K562 (cell line): ENCODE results near the gene RABGAP1L. TPM values are rescaled to one million over a fixed set of nuclear protein-coding genes. Genes with fewer than 3 reads are reported as not detected.

Experiments used
- CBFA2T3 ChIP-seq: fragments of 450-650 bp; IDR thresholded peaks from 2 replicates; pipeline ENCODE4 v1.6.1; 2017
- CBX2 ChIP-seq: fragments of 200-600 bp; sonication (generic); IDR thresholded peaks from one replicate; pipeline ENCODE4 v1.6.1; 2012; ENCODE audit warnings: mild to moderate bottlenecking, low read length, inconsistent platforms; ENCODE audit not compliant: insufficient read depth, poor library complexity, severe bottlenecking
- FOSL1 ChIP-seq: fragments of 200-800 bp; sonication (Bioruptor generic); conservative IDR thresholded peaks from 2 replicates; pipeline ENCODE4 v1.6.1; 2016; ENCODE audit warnings: missing genetic modification characterization, missing compliant biosample characterization
- MNT ChIP-seq, 2 experiments: fragments of 450-650 bp; conservative IDR thresholded peaks; 2 replicates each; pipeline ENCODE4 v1.6.1; 2017; ENCODE audit warnings: mild to moderate bottlenecking in 2 of 2, moderate library complexity in 2 of 2
- NCOA6 ChIP-seq: fragments of 450-650 bp; IDR thresholded peaks from 2 replicates; pipeline ENCODE4 v1.6.1; 2017; ENCODE audit warnings: mild to moderate bottlenecking
- NR1H2 ChIP-seq: sonication (generic); formaldehyde crosslinking; IDR thresholded peaks from 2 replicates; pipeline ENCODE4 v1.4.0; 2020; ENCODE audit warnings: mild to moderate bottlenecking, missing genetic modification reagents
- PHB2 ChIP-seq: fragments of 450-650 bp; IDR thresholded peaks from 2 replicates; pipeline ENCODE4 v1.6.1; 2017; ENCODE audit warnings: low read depth
- RCOR1 ChIP-seq, 2 experiments: IDR thresholded peaks; 2 replicates each; pipeline ENCODE4 v1.6.1; 2012; ENCODE audit warnings: low read depth in 2 of 2, low read length in 2 of 2, borderline replicate concordance in 1 of 2, improper control_type of control experiment in 1 of 2
- SAFB ChIP-seq: fragments of 200-400 bp; formaldehyde crosslinking; IDR thresholded peaks from 2 replicates; pipeline ENCODE4 v1.6.1; 2017; ENCODE audit warnings: low read depth, low read length, borderline replicate concordance
- STAT6 ChIP-seq: sonication (generic); formaldehyde crosslinking; IDR thresholded peaks from 2 replicates; pipeline ENCODE4 v1.8.1; 2023; ENCODE audit warnings: mild to moderate bottlenecking, missing genetic modification reagents
- ZBTB26 ChIP-seq: fragments of 450-650 bp; formaldehyde crosslinking; IDR thresholded peaks from 2 replicates; pipeline ENCODE4 v1.4.0; 2022; ENCODE audit warnings: missing genetic modification characterization
- ZNF318 ChIP-seq, 2 experiments: fragments of 450-650 bp; IDR thresholded peaks; 2 replicates each; pipeline ENCODE4 v1.6.1; 2016; ENCODE audit warnings: mild to moderate bottlenecking in 2 of 2, borderline replicate concordance in 1 of 2, low read depth in 1 of 2, moderate library complexity in 1 of 2
- ZNF707 ChIP-seq: fragments of 250-450 bp; sonication (Bioruptor Pico); conservative IDR thresholded peaks from 2 replicates; pipeline ENCODE4 v1.8.0; 2022; ENCODE audit warnings: inconsistent platforms, mild to moderate bottlenecking, moderate library complexity
- polyA plus RNA-seq, 8 experiments: library from polyadenylated mRNA; depleted of rRNA in 4 of 8; stranded (reverse) in 5 of 8; unstranded in 3 of 8; fragments of >200 nt; fragmentation: Nextera tagmentation in 2 of 8; fragmentation: Illumina TruSeq in 1 of 8; extraction: Ambion mirVana in 2 of 8; extraction: Trizol in 1 of 8; gene quantifications; 2 replicates each; pipeline versions ENCODE4 v1.2.1 to v1.2.3, GENCODE V29; 2011 to 2014; ENCODE audit warnings: inconsistent platforms in 1 of 8, missing spikeins in 1 of 8
- total RNA-seq, 7 experiments: library from RNA; depleted of rRNA in 6 of 7; stranded (reverse); fragments of >200 nt in 6 of 7; fragmentation: Illumina TruSeq in 2 of 7; extraction: Trizol in 2 of 7; gene quantifications; 2 replicates each; pipeline versions ENCODE4 v1.2.1 to v1.2.3, GENCODE V29; 2011 to 2021; ENCODE audit warnings: low replicate concordance in 1 of 7

The RABGAP1L gene
- total and polyA plus RNA-seq, 9 of the 15 experiments (the other 6 are each of a cell fraction or from before 2014, with no cell fraction given): 16.5 to 44.9 (median 26.7) TPM

- TF ChIP-seq ZNF318 (IDR thresholded peaks at IDR 0.05; ENCODE audit: borderline replicate concordance in 1 of 2, low read depth in 1 of 2): no peak
- TF ChIP-seq MNT (conservative IDR thresholded peaks at IDR 0.05): 0 out of 4 replicates have a peak, but pooled peaks of 1 of the 2 experiments have one; percentile 21
- TF ChIP-seq ZNF707 (CRISPR knock-in tag): no peak
- TF ChIP-seq STAT6 (CRISPR knock-in tag): no peak
- TF ChIP-seq SAFB: no peak
- TF ChIP-seq ZBTB26: no peak
- TF ChIP-seq NCOA6: no peak
- no peak for TF ChIP-seq PHB2
- no peak for TF ChIP-seq CBX2
- peak; percentile 79 for TF ChIP-seq CBFA2T3
- peak; percentile 35; the same call in 1 of the 2 replicates for TF ChIP-seq FOSL1
- TF ChIP-seq NR1H2 (CRISPR knock-in tag): no peak
- TF ChIP-seq RCOR1 (IDR thresholded peaks at IDR 0.05; ENCODE audit: borderline replicate concordance in 1 of 2, low read depth in 2 of 2, low read length in 2 of 2): peak in 1 of 2 experiments; percentile 5; a peak in 1 of 4 replicates
Measured at GRCh38 chr1:174157157-174157806, 2.0 kb upstream of the RABGAP1L start (continued).
